Activated CD4-positive, alpha-beta T cell treated with anti-CD3 and anti-CD28 coated beads for 36 hours (primary cell): ENCODE data around the gene CETP. TPM values are rescaled to one million over a fixed set of nuclear protein-coding genes. Genes with fewer than 3 reads are reported as not detected.

ENCODE experiments used
- ATAC-seq: fragments of 200-7000 bp; cut with Tn5 transposase; one replicate; pipeline ENCODE4 v1.10.0; 2021; ENCODE audit warnings: mild to moderate bottlenecking, moderate library complexity
- CTCF ChIA-PET: fragments of 350-600 bp; sonication (Branson Sonifier 250); formaldehyde crosslinking; loops from one replicate; lab custom pipeline; 2021; ENCODE audit warnings: antibody characterized with exemption; lab: Charles Lee
- POLR2A ChIA-PET: fragments of 350-600 bp; sonication (Branson Sonifier 250); formaldehyde crosslinking; loops from one replicate; lab custom pipeline; 2021; ENCODE audit warnings: antibody characterized with exemption, inconsistent platforms; lab: Charles Lee
- DNase-seq: peaks from one replicate; pipeline ENCODE4 v3.0.0-alpha.2; 2020
- H3K27ac Mint-ChIP-seq: one replicate; pipeline ENCODE4 v1.8.0; 2021; ENCODE audit warnings: mixed read lengths
- H3K27me3 Mint-ChIP-seq: one replicate; pipeline ENCODE4 v1.8.0; 2021; ENCODE audit warnings: mixed read lengths
- H3K36me3 Mint-ChIP-seq: one replicate; pipeline ENCODE4 v1.8.0; 2021; ENCODE audit warnings: low read depth, mixed read lengths
- H3K4me1 Mint-ChIP-seq: one replicate; pipeline ENCODE4 v1.8.0; 2021; ENCODE audit warnings: mixed read lengths
- H3K4me3 Mint-ChIP-seq: one replicate; pipeline ENCODE4 v1.8.0; 2021; ENCODE audit warnings: mild to moderate bottlenecking, moderate library complexity, mixed read lengths
- H3K9me3 Mint-ChIP-seq: one replicate; pipeline ENCODE4 v1.8.0; 2021; ENCODE audit warnings: low read depth, mixed read lengths
- intact Hi-C, 2 experiments: fragments of 100-400 bp; cut with DNase I in 1 of 2; cut with micrococcal nuclease in 1 of 2; formaldehyde crosslinking; loops; one replicate each; pipeline versions ENCODE4 v1.14.2 to v1.15.1; 2022 to 2024; cut with DNase I, micrococcal nuclease
- total RNA-seq, 2 experiments: library from RNA; stranded (reverse); gene quantifications; one replicate each; pipeline ENCODE4 v1.2.3, GENCODE V29; 2021

Gene CETP
- under 1 TPM in 1 of 2 experiments, not detected in 1; 0.14 TPM for total RNA-seq

- DNase-seq (no peak), ATAC-seq (no peak)
- Mint-ChIP-seq H3K4me1 (peaks cover 17% of the 10 kb centered on the region), H3K4me3 (no peak within 1 kb of the TSS), H3K9me3 (no peaks in the 10 kb centered on the region), H3K27ac (no peak within 1 kb of the TSS), H3K36me3 (no peaks in the 10 kb centered on the region), H3K27me3 (no peaks in the 10 kb centered on the region)
- ChIA-PET CTCF (interaction anchor here (0.6 to 1.2 kb wide), 6 partner anchors 17 to 114 kb away, joined by 3 to 4 read pairs (median 3); no protein-coding TSS in a partner anchor), POLR2A (interaction anchor here (0.8 kb wide), 1 partner anchor 80 kb away, joined by 5 read pairs; no protein-coding TSS in a partner anchor)
- intact Hi-C loops, result no loop called here
These were observed at the start of gene CETP for GRCh38 chr16:56961851-56962281. TSS of gene CETP (plus strand) at chr16:56961950. CDS start at chr16:56961980, 30 bp downstream.

- Mint-ChIP-seq H3K27me3 (no peaks in the 10 kb centered on the region), H3K4me1 (peaks cover 46% of the 10 kb centered on the region), H3K27ac (no peak overlapping the region), H3K9me3 (no peaks in the 10 kb centered on the region), H3K36me3 (no peaks in the 10 kb centered on the region), H3K4me3 (no peak overlapping the region)
- intact Hi-C loops, result no loop called here
- DNase-seq, result no peak
- ATAC-seq, result no peak
- POLR2A ChIA-PET, result interaction anchor here (0.9 kb wide), 1 partner anchor 19 kb away, joined by 3 read pairs; no protein-coding TSS in a partner anchor
- CTCF ChIA-PET, result interaction anchor here (0.6 kb wide), 1 partner anchor 824 kb away, joined by 3 read pairs; no protein-coding TSS in a partner anchor
These were observed 48.7 kb upstream of the CETP start for GRCh38 chr16:56912746-56913708.

- H3K4me3 Mint-ChIP-seq, result no peak overlapping the region
- no peak for ATAC-seq
- ChIA-PET POLR2A (no interaction called here), CTCF (interaction anchor here (0.6 to 1.4 kb wide), 4 partner anchors 36 to 49 kb away, joined by 3 to 4 read pairs (median 3); no protein-coding TSS in a partner anchor)
- intact Hi-C loops, result no loop called here
- no peak overlapping the region for H3K27ac Mint-ChIP-seq
- no peak for DNase-seq
- no peaks in the 10 kb centered on the region for H3K36me3 Mint-ChIP-seq
- H3K4me1 Mint-ChIP-seq, result peaks cover 58% of the 10 kb centered on the region
- no peaks in the 10 kb centered on the region for H3K9me3 Mint-ChIP-seq
- no peaks in the 10 kb centered on the region for H3K27me3 Mint-ChIP-seq
These were observed 46.9 kb upstream of the CETP start for GRCh38 chr16:56914896-56915295.

- H3K9me3 Mint-ChIP-seq, result no peaks in the 10 kb centered on the region
- no peak for DNase-seq
- H3K27ac Mint-ChIP-seq, result peak overlapping the region; percentile 30
- no peak for ATAC-seq
- ChIA-PET CTCF (interaction anchor here (1.3 to 1.4 kb wide), 3 partner anchors 35 to 48 kb away, joined by 3 to 4 read pairs (median 3); no protein-coding TSS in a partner anchor), POLR2A (no interaction called here)
- H3K4me3 Mint-ChIP-seq, result no peak overlapping the region
- no peaks in the 10 kb centered on the region for H3K36me3 Mint-ChIP-seq
- intact Hi-C loops, result no loop called here
- no peaks in the 10 kb centered on the region for H3K27me3 Mint-ChIP-seq
- peaks cover 51% of the 10 kb centered on the region for H3K4me1 Mint-ChIP-seq
These were observed 46.2 kb upstream of the CETP start for GRCh38 chr16:56915336-56916119.

- Mint-ChIP-seq H3K4me3 (no peak overlapping the region), H3K4me1 (peaks cover 39% of the 10 kb centered on the region), H3K27ac (peak overlapping the region; percentile 85), H3K9me3 (no peaks in the 10 kb centered on the region), H3K36me3 (no peaks in the 10 kb centered on the region), H3K27me3 (no peaks in the 10 kb centered on the region)
- DNase-seq (peak; percentile 51), ATAC-seq (peak; percentile 82)
- CTCF ChIA-PET, result interaction anchor here (0.5 kb wide), 1 partner anchor 13 kb away, joined by 3 read pairs; no protein-coding TSS in a partner anchor
- POLR2A ChIA-PET, result interaction anchor here (0.7 to 1.3 kb wide), 3 partner anchors 15 to 28 kb away, joined by 3 to 7 read pairs (median 4); no protein-coding TSS in a partner anchor
- intact Hi-C loops, result no loop called here
These were observed 45.0 kb upstream of the CETP start for GRCh38 chr16:56916571-56917403.

DNA sequence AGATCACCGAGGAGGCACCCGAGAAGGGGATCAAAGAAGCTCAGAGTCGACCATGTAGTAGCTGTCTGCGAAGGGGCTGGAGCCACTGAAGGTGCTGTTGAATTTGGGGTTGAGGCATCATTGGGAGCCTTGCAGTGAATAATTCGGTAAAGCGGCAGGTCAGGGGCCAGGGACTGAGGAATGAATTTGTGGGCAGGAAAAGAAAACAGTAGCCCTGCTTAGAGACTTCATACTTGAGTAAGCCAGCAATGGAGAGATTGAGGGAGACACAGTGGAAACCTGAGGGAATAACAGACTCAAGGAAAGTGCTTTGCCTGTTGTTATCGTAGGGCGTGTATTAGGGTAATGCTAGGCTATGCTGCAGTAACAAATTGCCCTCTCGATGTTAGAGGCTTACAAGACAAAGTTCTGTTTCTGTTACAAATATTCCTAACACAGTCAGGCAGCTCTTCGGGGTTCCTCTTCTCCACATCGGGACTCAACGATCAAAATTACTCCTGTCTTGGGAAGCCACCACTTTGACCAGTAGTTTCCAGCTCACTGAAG, 43.2 kb upstream of the CETP start:
- H3K4me1 Mint-ChIP-seq, result peaks cover 28% of the 10 kb centered on the region
- intact Hi-C loops, result no loop called here
- H3K27me3 Mint-ChIP-seq, result no peaks in the 10 kb centered on the region
- no peaks in the 10 kb centered on the region for H3K9me3 Mint-ChIP-seq
- no peak overlapping the region for H3K27ac Mint-ChIP-seq
- DNase-seq, result no peak
- POLR2A ChIA-PET, result interaction anchor here (0.6 to 3.4 kb wide), 2 partner anchors 13 to 130 kb away, joined by 4 to 26 read pairs; partner anchors contain the start of gene HERPUD1
- no peak overlapping the region for H3K4me3 Mint-ChIP-seq
- no peak for ATAC-seq
- H3K36me3 Mint-ChIP-seq, result no peaks in the 10 kb centered on the region
- CTCF ChIA-PET, result interaction anchor here (0.7 to 1.3 kb wide), 3 partner anchors 13 to 760 kb away, joined by 3 to 4 read pairs (median 4); partner anchors contain the start of gene HERPUD1

GRCh38 chr16:56919099-56919800, 42.5 kb upstream of the CETP start:
- intact Hi-C loops, result no loop called here
- Mint-ChIP-seq H3K4me1 (peaks cover 28% of the 10 kb centered on the region), H3K27ac (no peak overlapping the region), H3K36me3 (no peaks in the 10 kb centered on the region), H3K9me3 (no peaks in the 10 kb centered on the region), H3K27me3 (no peaks in the 10 kb centered on the region), H3K4me3 (no peak overlapping the region)
- ATAC-seq (no peak), DNase-seq (no peak)
- CTCF ChIA-PET, result interaction anchor here (1.3 kb wide), 1 partner anchor 12 kb away, joined by 4 read pairs; the partner anchor contains the start of gene HERPUD1
- POLR2A ChIA-PET, result interaction anchor here (0.6 to 3.4 kb wide), 2 partner anchors 12 to 17 kb away, joined by 4 to 26 read pairs; partner anchors contain the start of gene HERPUD1

GRCh38 chr16:56921571-56921970, 40.2 kb upstream of the CETP start:
- DNase-seq, result no peak
- ChIA-PET CTCF (no interaction called here), POLR2A (interaction anchor here (0.6 kb wide), 1 partner anchor 44 kb away, joined by 4 read pairs; no protein-coding TSS in a partner anchor)
- Mint-ChIP-seq H3K4me3 (no peak overlapping the region), H3K27ac (no peak overlapping the region), H3K27me3 (no peaks in the 10 kb centered on the region), H3K36me3 (no peaks in the 10 kb centered on the region), H3K4me1 (peaks cover 29% of the 10 kb centered on the region), H3K9me3 (no peaks in the 10 kb centered on the region)
- no peak for ATAC-seq
- intact Hi-C loops, result no loop called here

DNA sequence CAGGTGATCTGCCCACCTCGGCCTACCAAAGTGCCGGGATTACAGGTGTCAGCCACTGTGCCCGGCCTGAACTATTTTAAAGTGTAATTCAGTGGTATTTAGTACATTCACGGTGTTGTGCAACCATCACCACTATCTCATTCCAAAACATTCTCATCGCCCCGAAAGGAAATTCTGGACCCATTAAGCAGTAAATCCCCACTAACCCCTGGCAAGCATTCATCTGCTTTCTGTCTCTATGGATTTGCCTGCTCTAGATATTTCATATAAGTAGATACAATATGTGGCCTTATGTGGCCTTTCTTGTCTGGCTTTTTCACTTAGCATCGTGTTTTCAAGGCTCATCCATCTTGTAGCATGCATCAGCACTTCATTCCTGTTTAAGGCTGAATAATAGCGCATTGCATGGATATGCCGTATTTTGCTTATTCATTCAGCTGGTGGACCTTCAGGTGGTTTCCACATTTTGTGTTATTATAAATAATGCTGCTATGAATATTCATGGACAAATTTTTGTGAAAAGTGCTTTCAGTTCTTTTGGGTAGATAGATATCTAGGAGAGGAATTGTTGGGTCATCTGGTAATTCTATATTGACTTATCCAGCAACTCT, 38.2 kb upstream of the CETP start:
- no peak overlapping the region for H3K4me3 Mint-ChIP-seq
- intact Hi-C loops, result no loop called here
- no peak for ATAC-seq
- CTCF ChIA-PET, result interaction anchor here (0.6 to 0.8 kb wide), 3 partner anchors 14 to 223 kb away, joined by 3 to 4 read pairs (median 3); no protein-coding TSS in a partner anchor
- H3K36me3 Mint-ChIP-seq, result no peaks in the 10 kb centered on the region
- POLR2A ChIA-PET, result no interaction called here
- no peak overlapping the region for H3K27ac Mint-ChIP-seq
- no peaks in the 10 kb centered on the region for H3K9me3 Mint-ChIP-seq
- peaks cover 11% of the 10 kb centered on the region for H3K4me1 Mint-ChIP-seq
- DNase-seq, result no peak
- H3K27me3 Mint-ChIP-seq, result no peaks in the 10 kb centered on the region
